Breast epithelium (tissue), 3 donors: Measurements from ENCODE around the gene PTPRN2.

Source experiments
- POLR2A ChIP-seq: fragments of 450-650 bp; IDR thresholded peaks from one replicate; pipeline ENCODE4 v1.6.1; 2016; ENCODE audit warnings: antibody characterized with exemption, mild to moderate bottlenecking, moderate library complexity
- POLR2AphosphoS5 ChIP-seq, 3 donors: sonication (generic); formaldehyde crosslinking; IDR thresholded peaks; one replicate each; pipeline ENCODE4 v1.6.1; 2017; ENCODE audit warnings: antibody characterized with exemption in 3 of 3
- TF ChIP-seq, protein P1 (sequence below), 3 donors: fragments of 450-650 bp; IDR thresholded peaks; one replicate each; pipeline ENCODE4 v1.5.1; 2016 to 2017; ENCODE audit warnings: antibody characterized with exemption in 3 of 3, mild to moderate bottlenecking in 3 of 3, moderate library complexity in 3 of 3

DNA sequence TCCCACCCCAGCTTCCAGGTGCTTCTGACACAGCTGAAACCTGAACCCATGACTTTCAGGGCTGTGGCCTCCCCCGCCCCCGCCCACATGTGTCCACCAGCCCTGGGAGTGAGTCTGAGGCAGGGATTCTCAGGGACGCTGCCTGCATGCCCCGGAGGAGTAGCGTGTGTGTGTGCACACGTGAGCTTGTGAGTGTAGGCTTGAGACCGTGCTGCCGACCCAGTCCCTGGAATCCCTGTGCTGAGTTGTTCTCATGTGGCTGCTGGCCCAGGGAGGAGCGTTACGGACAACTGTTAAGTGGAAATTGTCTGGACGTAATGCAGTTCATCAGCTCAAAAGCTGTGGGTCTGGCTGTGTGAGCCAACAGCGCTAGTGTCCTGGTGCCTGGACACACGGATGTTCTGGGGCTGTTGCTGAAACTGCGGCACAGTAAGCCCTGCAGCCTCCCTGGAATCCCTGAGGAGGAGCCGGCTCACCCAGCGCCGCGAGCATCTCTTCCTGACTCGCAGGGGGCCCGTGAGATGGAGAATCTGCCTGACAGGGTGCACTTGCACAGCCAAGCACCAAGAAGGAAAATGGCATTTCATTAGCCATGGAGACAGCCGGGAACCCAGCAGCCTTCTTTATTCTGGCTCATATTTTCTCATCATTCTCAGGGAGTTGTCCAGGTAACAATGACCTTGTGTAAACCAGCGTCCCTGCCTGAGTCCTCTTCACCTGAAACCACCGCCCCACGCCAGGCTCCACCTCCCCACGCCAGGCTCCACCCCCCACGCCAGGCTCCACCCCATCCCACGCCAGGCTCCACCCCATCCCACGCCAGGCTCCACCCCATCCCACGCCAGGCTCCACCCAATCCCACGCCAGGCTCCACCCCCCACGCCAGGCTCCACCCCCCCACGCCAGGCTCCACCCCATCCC is 603.9 kb downstream of the PTPRN2 start:
- no peak for TF ChIP-seq POLR2AphosphoS5 (IDR thresholded peaks at IDR 0.05)
- TF ChIP-seq POLR2A = no peak
- TF ChIP-seq, protein P1, sequence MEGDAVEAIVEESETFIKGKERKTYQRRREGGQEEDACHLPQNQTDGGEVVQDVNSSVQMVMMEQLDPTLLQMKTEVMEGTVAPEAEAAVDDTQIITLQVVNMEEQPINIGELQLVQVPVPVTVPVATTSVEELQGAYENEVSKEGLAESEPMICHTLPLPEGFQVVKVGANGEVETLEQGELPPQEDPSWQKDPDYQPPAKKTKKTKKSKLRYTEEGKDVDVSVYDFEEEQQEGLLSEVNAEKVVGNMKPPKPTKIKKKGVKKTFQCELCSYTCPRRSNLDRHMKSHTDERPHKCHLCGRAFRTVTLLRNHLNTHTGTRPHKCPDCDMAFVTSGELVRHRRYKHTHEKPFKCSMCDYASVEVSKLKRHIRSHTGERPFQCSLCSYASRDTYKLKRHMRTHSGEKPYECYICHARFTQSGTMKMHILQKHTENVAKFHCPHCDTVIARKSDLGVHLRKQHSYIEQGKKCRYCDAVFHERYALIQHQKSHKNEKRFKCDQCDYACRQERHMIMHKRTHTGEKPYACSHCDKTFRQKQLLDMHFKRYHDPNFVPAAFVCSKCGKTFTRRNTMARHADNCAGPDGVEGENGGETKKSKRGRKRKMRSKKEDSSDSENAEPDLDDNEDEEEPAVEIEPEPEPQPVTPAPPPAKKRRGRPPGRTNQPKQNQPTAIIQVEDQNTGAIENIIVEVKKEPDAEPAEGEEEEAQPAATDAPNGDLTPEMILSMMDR (IDR thresholded peaks at IDR 0.05) = no peak
